ENCODE results near the gene MVB12B.

DNA sequence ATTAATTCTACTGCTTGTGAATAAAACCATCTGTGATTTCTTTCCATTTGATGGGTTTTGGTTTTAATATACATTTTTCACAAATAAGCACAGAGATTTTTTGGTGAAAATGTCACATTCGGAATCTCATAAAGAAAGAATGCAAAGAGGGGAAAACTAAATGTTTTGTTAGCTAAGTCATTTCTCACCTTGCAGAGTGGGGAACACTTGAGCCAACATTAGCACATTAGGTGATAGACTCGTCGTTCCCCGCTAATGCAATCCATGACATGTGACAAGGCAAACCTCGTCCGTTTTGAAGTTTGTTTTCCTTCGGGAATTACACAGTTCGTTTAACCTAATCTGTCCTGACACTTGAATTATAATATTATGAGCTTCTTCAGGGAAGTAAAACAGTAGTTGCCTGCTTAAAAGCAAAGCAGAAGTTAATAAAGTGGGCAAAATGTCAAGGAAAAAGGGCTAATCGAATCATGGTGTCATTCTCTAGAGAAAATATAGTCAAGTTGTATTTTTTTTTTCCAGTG lies 191.3 kb downstream of the MVB12B start:
- TF ChIP-seq, protein P1, sequence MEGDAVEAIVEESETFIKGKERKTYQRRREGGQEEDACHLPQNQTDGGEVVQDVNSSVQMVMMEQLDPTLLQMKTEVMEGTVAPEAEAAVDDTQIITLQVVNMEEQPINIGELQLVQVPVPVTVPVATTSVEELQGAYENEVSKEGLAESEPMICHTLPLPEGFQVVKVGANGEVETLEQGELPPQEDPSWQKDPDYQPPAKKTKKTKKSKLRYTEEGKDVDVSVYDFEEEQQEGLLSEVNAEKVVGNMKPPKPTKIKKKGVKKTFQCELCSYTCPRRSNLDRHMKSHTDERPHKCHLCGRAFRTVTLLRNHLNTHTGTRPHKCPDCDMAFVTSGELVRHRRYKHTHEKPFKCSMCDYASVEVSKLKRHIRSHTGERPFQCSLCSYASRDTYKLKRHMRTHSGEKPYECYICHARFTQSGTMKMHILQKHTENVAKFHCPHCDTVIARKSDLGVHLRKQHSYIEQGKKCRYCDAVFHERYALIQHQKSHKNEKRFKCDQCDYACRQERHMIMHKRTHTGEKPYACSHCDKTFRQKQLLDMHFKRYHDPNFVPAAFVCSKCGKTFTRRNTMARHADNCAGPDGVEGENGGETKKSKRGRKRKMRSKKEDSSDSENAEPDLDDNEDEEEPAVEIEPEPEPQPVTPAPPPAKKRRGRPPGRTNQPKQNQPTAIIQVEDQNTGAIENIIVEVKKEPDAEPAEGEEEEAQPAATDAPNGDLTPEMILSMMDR (IDR thresholded peaks at IDR 0.05 in 8 of 11, conservative IDR thresholded peaks at IDR 0.05 in 3 of 11): no peak
- TF ChIP-seq POLR2A (IDR thresholded peaks at IDR 0.05) (no peak), POLR2AphosphoS5 (IDR thresholded peaks at IDR 0.05) (no peak)
